Spleen (tissue), 7 donors: Measurements from ENCODE around the gene SUMF1.

ENCODE experiments used
- CTCF ChIP-seq, 11 experiments: fragments of 200-600 bp in 7 of 11; fragments of 450-650 bp in 4 of 11; sonication (generic) in 4 of 11; IDR thresholded peaks in 8 of 11; conservative IDR thresholded peaks in 3 of 11; 1 replicate in 7 of 11; 2 replicates in 4 of 11; pipeline versions ENCODE4 v1.4.0 to v1.8.0; 2016 to 2021; ENCODE audit warnings: antibody characterized with exemption in 11 of 11, inconsistent platforms in 4 of 11, mild to moderate bottlenecking in 1 of 11
- POLR2AphosphoS5 ChIP-seq, 3 donors: sonication (generic); formaldehyde crosslinking; IDR thresholded peaks; one replicate each; pipeline ENCODE4 v1.5.1; 2017; ENCODE audit warnings: antibody characterized with exemption in 3 of 3
- donor health status: DM: no; HTN: no; CAD: no; lungs with moderate emphysema.
- donor health status: DM: no; HTN: no; CAD: no.
- donor health status: DM: no; HTN: no; CAD: no.

- TF ChIP-seq CTCF (IDR thresholded peaks at IDR 0.05 in 8 of 11, conservative IDR thresholded peaks at IDR 0.05 in 3 of 11) (no peak), POLR2AphosphoS5 (IDR thresholded peaks at IDR 0.05) (no peak)
Measured at GRCh38 chr3:4394048-4394447, 73.0 kb downstream of the SUMF1 start.
